ENCODE measurements around the gene CACNA1G.

Gene CACNA1G

GRCh38 chr17:50547035-50547735, 13.3 kb upstream of the CACNA1G start, which contains the start of gene SPATA20:
SPATA20 (plus strand) TSS chr17:50547174; CDS start chr17:50547209, 35 bp downstream.
- peak; percentile 98 for TF ChIP-seq CTCF (IDR thresholded peaks at IDR 0.05; ENCODE audit: borderline replicate concordance, control extremely low read depth, extremely low read depth, insufficient read depth, missing control alignments)
- in situ Hi-C loops (cut with MboI; ENCODE audit: low sequenced_read_pairs, unreplicated experiment): loop anchor here (10.0 kb wide), 1 partner anchor 288 kb away; the partner anchor contains the start of gene WFIKKN2
- DNase-seq (ENCODE audit: low spot score): peak; percentile 94

- TF ChIP-seq CTCF (IDR thresholded peaks at IDR 0.05; ENCODE audit: borderline replicate concordance, control extremely low read depth, extremely low read depth, insufficient read depth, missing control alignments): no peak
- in situ Hi-C loops (cut with MboI; ENCODE audit: low sequenced_read_pairs, unreplicated experiment): loop anchor here (10.0 kb wide), 1 partner anchor 287 kb away; the partner anchor contains the start of gene WFIKKN2
- DNase-seq (ENCODE audit: low spot score): no peak
These were observed 12.8 kb upstream of the CACNA1G start for GRCh38 chr17:50547736-50548083.

GRCh38 chr17:50548831-50549230, 11.7 kb upstream of the CACNA1G start:
- in situ Hi-C loops (cut with MboI; ENCODE audit: low sequenced_read_pairs, unreplicated experiment): loop anchor here (10.0 kb wide), 1 partner anchor 286 kb away; the partner anchor contains the start of gene WFIKKN2
- no peak for TF ChIP-seq CTCF (IDR thresholded peaks at IDR 0.05; ENCODE audit: borderline replicate concordance, control extremely low read depth, extremely low read depth, insufficient read depth, missing control alignments)
- DNase-seq (ENCODE audit: low spot score): no peak

- in situ Hi-C loops (cut with MboI; ENCODE audit: low sequenced_read_pairs, unreplicated experiment): loop anchor here (10.0 kb wide), 1 partner anchor 285 kb away; the partner anchor contains the start of gene WFIKKN2
- no peak for TF ChIP-seq CTCF (IDR thresholded peaks at IDR 0.05; ENCODE audit: borderline replicate concordance, control extremely low read depth, extremely low read depth, insufficient read depth, missing control alignments)
- DNase-seq (ENCODE audit: low spot score): no peak
These were observed 11.1 kb upstream of the CACNA1G start for GRCh38 chr17:50549256-50549941.

GRCh38 chr17:50549969-50550368, 10.5 kb upstream of the CACNA1G start:
- no peak for DNase-seq (ENCODE audit: low spot score)
- TF ChIP-seq CTCF (IDR thresholded peaks at IDR 0.05; ENCODE audit: borderline replicate concordance, control extremely low read depth, extremely low read depth, insufficient read depth, missing control alignments): no peak
- in situ Hi-C loops (cut with MboI; ENCODE audit: low sequenced_read_pairs, unreplicated experiment): loop anchor here (10.0 kb wide), 2 partner anchors 65 to 285 kb away; partner anchors contain the start of gene WFIKKN2

- TF ChIP-seq CTCF (IDR thresholded peaks at IDR 0.05; ENCODE audit: borderline replicate concordance, control extremely low read depth, extremely low read depth, insufficient read depth, missing control alignments): peak; percentile 41
- in situ Hi-C loops (cut with MboI; ENCODE audit: low sequenced_read_pairs, unreplicated experiment): loop anchor here (10.0 kb wide), 1 partner anchor 64 kb away; no protein-coding TSS in a partner anchor
- no peak for DNase-seq (ENCODE audit: low spot score)
These were observed 9.7 kb upstream of the CACNA1G start for GRCh38 chr17:50550661-50551432.
